NCI-H128 (cell line): ENCODE data around the gene MYO1C.
A peak's percentile ranks its signal among the peaks of the same experiment; 100 is the strongest.
"Not testable (repeated sequence)": the region's sequence is repeated elsewhere in the genome, so short reads cannot be mapped to it uniquely, and the experiment has no call there.

ENCODE experiments used
- DNase-seq: peaks from one replicate; lab custom pipeline; 2025; ENCODE audit not compliant: unreplicated experiment; lab: John Stamatoyannopoulos, UW

The MYO1C gene

GRCh38 chr17:1467898-1468492 lies 24.5 kb downstream of the MYO1C start:
- no peak for DNase-seq

GRCh38 chr17:1467258-1467657 lies 25.2 kb downstream of the MYO1C start:
- DNase-seq, result no peak

- no peak for DNase-seq
Measured at GRCh38 chr17:1464186-1464585, 28.3 kb downstream of the MYO1C start.

GRCh38 chr17:1462164-1463112 lies 30.0 kb downstream of the MYO1C start:
- no peak for DNase-seq

GRCh38 chr17:1461198-1461944 lies 31.1 kb downstream of the MYO1C start:
- DNase-seq, result no peak

- no peak for DNase-seq
Measured at GRCh38 chr17:1460233-1460632, 32.3 kb downstream of the MYO1C start.

GRCh38 chr17:1455797-1456599 lies 36.5 kb downstream of the MYO1C start, which contains the start of gene CRK:
Gene CRK, minus strand, starts transcription at chr17:1456232. Its CDS starts 115 bp downstream, at chr17:1456117.
- DNase-seq, result peak; percentile 75

GRCh38 chr17:1455291-1455796 lies 37.1 kb downstream of the MYO1C start:
- no peak for DNase-seq

- no peak for DNase-seq
Measured at GRCh38 chr17:1454541-1454940, 37.9 kb downstream of the MYO1C start.

- not testable (repeated sequence) for DNase-seq
Measured at GRCh38 chr17:1453694-1454093, 38.8 kb downstream of the MYO1C start.

- DNase-seq, result no peak
Measured at GRCh38 chr17:1452836-1453235, 39.6 kb downstream of the MYO1C start.

- not testable (repeated sequence) for DNase-seq
Measured at GRCh38 chr17:1450261-1450660, 42.2 kb downstream of the MYO1C start.

- no peak for DNase-seq
Measured at GRCh38 chr17:1449412-1449967, 43.0 kb downstream of the MYO1C start.

- DNase-seq, result no peak
Measured at GRCh38 chr17:1447052-1447451, 45.4 kb downstream of the MYO1C start.

- DNase-seq, result no peak
Measured at GRCh38 chr17:1446201-1446600, 46.3 kb downstream of the MYO1C start.

GRCh38 chr17:1445695-1446094 lies 46.8 kb downstream of the MYO1C start:
- DNase-seq, result not testable (repeated sequence)

GRCh38 chr17:1442721-1443120 lies 49.8 kb downstream of the MYO1C start:
- DNase-seq, result not testable (repeated sequence)

- no peak for DNase-seq
Measured at GRCh38 chr17:1442187-1442586, 50.3 kb downstream of the MYO1C start.

- no peak for DNase-seq
Measured at GRCh38 chr17:1440921-1441320, 51.6 kb downstream of the MYO1C start.

- no peak for DNase-seq
Measured at GRCh38 chr17:1438593-1439083, 53.8 kb downstream of the MYO1C start.
